Measurements from ENCODE around the gene DDX10.

- TF ChIP-seq RAD21 (IDR thresholded peaks at IDR 0.05 in 1 of 2, conservative IDR thresholded peaks at IDR 0.05 in 1 of 2; ENCODE audit: low read depth in 2 of 2, low read length in 2 of 2) (no peak), CTCF (IDR thresholded peaks at IDR 0.05; ENCODE audit: control extremely low read depth in 1 of 3, insufficient read depth in 1 of 3, low read depth in 1 of 3, low read length in 3 of 3) (no peak), ZNF274 (IDR thresholded peaks at IDR 0.05; ENCODE audit: borderline replicate concordance, extremely low read depth, low read length) (no peak), KDM1A (IDR thresholded peaks at IDR 0.05; ENCODE audit: borderline replicate concordance, low read length) (no peak), POLR2AphosphoS5 (IDR thresholded peaks at IDR 0.05; ENCODE audit: low read depth, low read length) (no peak)
Measured at GRCh38 chr11:108870373-108871020, 205.6 kb downstream of the DDX10 start.

Measured in H1 (cell line).